Measurements from ENCODE around the gene ANKRD36B. TPM values are rescaled to one million over a fixed set of nuclear protein-coding genes. Genes with fewer than 3 reads are reported as not detected.
"Not testable (repeated sequence)": the region's sequence is repeated elsewhere in the genome, so short reads cannot be mapped to it uniquely, and the experiment has no call there.

The ANKRD36B gene
- total RNA-seq, 1 experiment from 2014 or later = 14.1 TPM

- not testable (repeated sequence) for DNase-seq (ENCODE audit: low spot score)
These were observed 40.6 kb downstream of the ANKRD36B start for GRCh38 chr2:97549058-97549457.

DNA sequence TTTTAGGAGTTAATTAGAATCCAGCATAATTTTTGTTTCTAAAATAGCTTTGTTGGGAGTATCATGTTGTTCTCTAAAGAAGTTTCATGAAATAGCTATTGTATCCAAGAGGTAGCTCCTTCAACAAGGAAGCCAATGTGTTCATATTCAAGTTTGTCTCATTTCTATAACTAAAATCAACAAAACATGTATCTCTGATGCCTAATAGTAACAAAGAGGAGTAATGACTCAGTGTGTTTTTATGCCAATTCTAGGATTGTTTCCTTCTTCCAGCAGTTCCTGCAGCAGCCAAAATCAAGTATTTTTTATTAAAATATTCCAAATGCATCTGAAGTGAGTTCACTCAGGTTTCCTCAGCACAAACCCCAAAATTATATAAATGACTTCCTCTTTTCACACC is 41.1 kb downstream of the ANKRD36B start:
- not testable (repeated sequence) for DNase-seq (ENCODE audit: low spot score)

DNA sequence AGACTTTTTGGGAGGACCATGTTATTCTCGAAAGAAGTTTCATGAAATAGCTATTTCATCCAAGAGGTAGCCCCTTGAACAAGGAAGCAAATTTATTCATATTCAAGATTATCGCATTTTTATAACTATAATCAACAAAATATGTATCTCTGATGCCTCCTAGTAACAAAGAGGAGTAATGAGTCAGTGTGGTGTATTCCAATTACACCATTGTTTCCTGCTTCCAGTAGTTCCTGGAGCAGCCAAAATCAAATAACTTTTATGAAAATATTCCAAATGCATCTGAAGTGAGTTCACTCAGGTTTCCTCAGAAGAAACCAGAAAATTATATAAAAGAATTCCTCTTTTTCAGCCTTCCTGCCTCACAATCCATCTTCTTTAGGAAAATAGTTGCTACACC is 43.0 kb downstream of the ANKRD36B start:
- DNase-seq (ENCODE audit: low spot score) = no peak

- DNase-seq (ENCODE audit: low spot score) = not testable (repeated sequence)
These were observed 44.8 kb downstream of the ANKRD36B start for GRCh38 chr2:97544911-97545310.

DNA sequence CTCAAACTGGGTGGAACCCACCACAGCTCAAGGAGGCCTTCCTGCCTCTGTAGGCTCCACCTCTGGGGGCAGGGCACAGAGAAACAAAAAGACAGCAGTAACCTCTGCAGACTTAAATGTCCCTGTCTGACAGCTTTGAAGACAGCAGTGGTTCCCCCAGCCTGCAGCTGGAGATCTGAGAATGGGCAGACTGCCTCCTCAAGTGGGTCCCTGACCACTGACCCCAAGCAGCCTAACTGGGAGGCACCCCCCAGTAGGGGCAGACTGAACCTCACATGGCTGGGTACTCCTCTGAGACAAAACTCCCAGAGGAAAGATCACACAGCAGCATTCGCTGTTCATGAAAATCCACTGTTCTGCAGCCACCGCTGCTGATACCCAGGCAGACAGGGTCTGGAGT is 63.8 kb downstream of the ANKRD36B start:
- not testable (repeated sequence) for DNase-seq (ENCODE audit: low spot score)

DNA sequence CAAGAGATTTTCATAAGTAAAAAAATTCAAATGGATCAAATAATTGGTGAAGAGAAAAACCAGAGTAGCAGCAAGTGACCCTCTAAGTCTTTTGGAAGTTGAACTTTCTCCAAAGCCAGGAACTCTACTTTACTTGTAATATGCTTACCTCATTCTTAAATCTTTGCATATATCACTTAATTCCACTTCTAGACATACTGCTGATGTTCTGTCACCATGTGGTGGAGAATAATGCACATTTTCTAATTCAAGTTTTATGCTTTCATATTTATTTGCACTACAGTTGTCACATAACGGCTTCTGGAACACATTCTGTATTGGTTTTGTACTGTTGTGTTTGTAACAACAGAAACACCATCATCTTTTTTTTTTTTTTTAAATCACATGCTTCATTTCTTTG is 65.9 kb downstream of the ANKRD36B start:
- DNase-seq (ENCODE audit: low spot score) = not testable (repeated sequence)

GRCh38 chr2:97522916-97523555 is 66.6 kb downstream of the ANKRD36B start:
- DNase-seq (ENCODE audit: low spot score) = not testable (repeated sequence)

DNA sequence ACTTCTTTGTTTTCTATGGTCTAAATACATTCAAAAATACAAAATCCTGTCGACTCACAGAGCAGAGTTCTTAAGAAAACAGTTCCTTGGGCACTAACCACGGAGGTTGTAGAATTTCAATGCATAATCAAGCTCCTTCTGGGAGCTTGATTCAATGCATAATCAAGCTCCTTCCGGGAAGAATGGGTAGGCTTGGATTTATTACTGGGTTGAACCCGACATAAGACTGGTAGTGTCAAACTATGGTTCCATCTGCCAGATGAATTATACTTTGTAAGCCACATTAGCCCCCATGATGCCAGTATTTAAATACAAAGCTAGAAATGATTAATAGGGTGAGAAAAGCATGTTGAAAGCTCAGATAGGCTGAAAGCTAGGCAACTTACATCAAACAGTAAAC is 94.0 kb downstream of the ANKRD36B start:
- DNase-seq (ENCODE audit: low spot score) = not testable (repeated sequence)

DNA sequence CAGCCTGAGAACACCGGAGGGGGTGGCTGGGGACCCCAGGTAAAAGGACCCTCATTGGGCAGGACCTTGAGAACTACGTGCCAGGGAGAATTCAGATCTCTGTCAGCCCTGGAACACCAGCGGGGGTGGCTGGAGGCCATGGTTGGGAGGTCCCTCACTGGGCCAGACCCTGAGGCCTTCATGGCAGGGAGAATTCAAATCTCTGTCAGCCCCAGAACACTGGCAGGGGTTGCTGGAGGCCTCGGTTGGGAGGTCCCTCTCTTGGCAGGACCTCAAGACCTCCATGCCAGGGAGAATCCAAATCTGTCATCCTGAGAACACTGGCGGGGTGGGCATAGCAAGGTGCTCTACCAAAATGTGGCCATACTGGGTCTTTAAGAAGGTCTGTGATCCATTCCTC is 99.5 kb downstream of the ANKRD36B start:
- DNase-seq (ENCODE audit: low spot score) = peak; percentile 0

Other genes starting within 250 kb of the ANKRD36B start
- gene COX5B, start 56.2 kb upstream of the ANKRD36B start, total RNA-seq (2014; rRNA removed; shearing (Covaris generic)) = 238 and 344 TPM in 2 replicates
- gene ACTR1B, start 74.2 kb upstream of the ANKRD36B start, total RNA-seq (2014; rRNA removed; shearing (Covaris generic)) = 63.5 and 63.7 TPM in 2 replicates
- gene C2orf92, start 79.8 kb upstream of the ANKRD36B start, total RNA-seq (2014; rRNA removed; shearing (Covaris generic)) = 0.86 and 8.6 TPM in 2 replicates
- gene ZAP70, start 123.7 kb upstream of the ANKRD36B start, total RNA-seq (2014; rRNA removed; shearing (Covaris generic)) = not detected in 2 replicates

All from A172 (cell line).